Activated CD4-positive, CD25-positive, alpha-beta regulatory T cell treated with anti-CD3 and anti-CD28 coated beads, Interleukin-2, amount 50 U/mL, for 24 hours (primary cell): ENCODE measurements around the gene TTLL1.

ENCODE experiments used
- ATAC-seq, 2 donors: fragments of 150-1000 bp; cut with Tn5 transposase; one replicate each; pipeline ENCODE4 v1.10.0; 2021; ENCODE audit warnings: mild to moderate bottlenecking in 1 of 2, moderate library complexity in 1 of 2

TTLL1 gene

DNA sequence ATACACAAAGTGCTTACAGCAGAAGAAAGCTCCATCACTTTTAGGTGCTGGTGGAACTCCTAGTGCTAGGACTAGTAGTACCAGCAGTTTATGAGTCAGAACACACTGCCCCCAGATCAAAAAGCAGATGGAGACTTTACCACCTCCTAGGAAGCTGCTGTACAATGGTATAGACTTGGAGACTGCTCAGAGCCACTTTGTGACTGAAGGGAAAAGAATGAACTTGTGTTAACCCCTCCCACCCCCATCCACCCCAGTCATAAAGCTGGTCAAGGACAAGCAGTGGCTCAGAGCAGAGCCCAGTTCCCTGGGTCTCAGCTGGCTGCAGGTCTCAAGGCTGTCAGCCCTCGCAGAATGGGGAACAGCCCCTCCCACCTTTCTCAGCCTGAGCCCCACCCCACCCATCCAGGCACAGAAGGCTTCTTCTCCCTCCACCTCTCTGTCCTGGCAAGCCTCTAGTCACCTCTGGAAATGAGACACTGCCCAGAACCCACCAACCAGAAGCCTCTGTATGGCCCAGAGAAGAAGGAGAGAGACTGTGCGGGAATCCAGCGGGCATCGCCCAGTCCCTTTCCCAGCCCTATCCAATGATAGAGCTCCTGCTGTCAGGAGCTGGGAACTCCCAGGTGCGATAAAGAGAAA is 98.1 kb downstream of the TTLL1 start:
- ATAC-seq: peak in 1 of 2 donors; percentile 33

DNA sequence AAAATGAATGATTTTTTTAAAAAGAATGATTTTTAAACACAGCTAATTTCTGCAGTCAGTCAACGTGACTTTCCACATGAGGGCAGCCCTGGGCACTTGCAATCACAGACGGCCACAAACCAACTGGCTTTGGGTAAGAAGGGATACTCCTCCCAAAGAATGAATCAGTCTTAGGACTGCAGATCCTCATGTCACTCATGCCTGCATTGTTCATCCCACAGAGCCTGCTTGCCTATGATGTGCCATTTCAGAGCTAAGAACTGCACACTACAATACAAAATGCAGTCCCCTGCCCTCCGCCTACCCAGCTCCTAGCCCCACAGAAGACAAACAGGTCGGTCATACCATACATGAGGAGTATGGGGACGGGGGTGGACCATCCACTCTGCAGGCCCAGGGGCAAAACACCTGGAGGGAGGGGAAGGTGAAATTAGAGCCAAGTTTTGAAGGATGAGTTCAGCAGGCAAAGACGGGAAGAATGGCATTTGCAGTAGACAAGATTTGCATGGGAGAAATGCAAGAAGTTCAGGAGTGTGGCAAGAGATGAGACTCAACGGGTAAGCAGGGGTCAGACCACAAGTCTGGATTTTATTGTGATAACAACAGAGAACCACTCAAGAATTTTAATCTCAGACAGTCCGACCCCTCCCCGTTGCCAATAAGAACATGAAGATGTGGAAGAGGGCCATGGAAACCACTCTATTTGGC is 98.9 kb downstream of the TTLL1 start:
- ATAC-seq: no peak
